ENCODE data around the gene MYOF. TPM values are rescaled to one million over a fixed set of nuclear protein-coding genes. Genes with fewer than 3 reads are reported as not detected.
"Not testable (repeated sequence)": the region's sequence is repeated elsewhere in the genome, so short reads cannot be mapped to it uniquely, and the experiment has no call there.

MYOF gene
- total and polyA plus RNA-seq, 10 of the 15 experiments (the other 5 are each of a cell fraction or from before 2014, with no cell fraction given), result 0.02 to 0.59 (median 0.17) TPM

GRCh38 chr10:93468461-93469213 lies 13.5 kb downstream of the MYOF start:
- DNase-seq (ENCODE audit: low read depth, low spot score) (no peak), ATAC-seq (no peak), FAIRE-seq (no peak)
- ChIA-PET RAD21 (ENCODE audit: unreplicated experiment) (interaction anchor here (0.7 to 1.3 kb wide), 2 partner anchors 17 to 91 kb away, joined by 3 read pairs; no protein-coding TSS in a partner anchor), SMC1A (ENCODE audit: uncharacterized antibody, unreplicated experiment) (interaction anchor here (0.7 kb wide), 1 partner anchor 1619 kb away, joined by 3 read pairs; no protein-coding TSS in a partner anchor), CTCF (interaction anchor here (1.0 to 1.8 kb wide), 3 partner anchors 14 to 92 kb away, joined by 3 to 6 read pairs (median 3); partner anchors contain the start of gene MYOF), POLR2A (no interaction called here)
- no peaks in the 10 kb centered on the region for H3K4me1 ChIP-seq (ENCODE audit: control insufficient read depth, insufficient read depth, low read length)
- BruUV-seq (replicated peaks), result no TSS peak
- H3K4me2 ChIP-seq (ENCODE audit: control insufficient read depth, insufficient read depth), result no peak overlapping the region
- 45% methylated on average over 10 of the region's 10 CpGs for WGBS (ENCODE audit: insufficient coverage, insufficient replicate concordance, low lambda C conversion rate, missing lambda C conversion rate)
- no peaks in the 10 kb centered on the region for H4K20me1 ChIP-seq (ENCODE audit: control insufficient read depth, insufficient read depth)
- no peak overlapping the region for H3K9ac ChIP-seq (ENCODE audit: control insufficient read depth, insufficient read depth, low read length)
- H3K27ac ChIP-seq (ENCODE audit: control insufficient read depth, insufficient read depth), result no peak overlapping the region
- no peaks in the 10 kb centered on the region for H3K36me3 ChIP-seq (ENCODE audit: control insufficient read depth in 2 of 2, insufficient read depth in 2 of 2, low read length in 1 of 2)
- no peak overlapping the region for H3K4me3 ChIP-seq
- in situ Hi-C loops (cut with MboI), result no loop called here
- H3K79me2 ChIP-seq (ENCODE audit: control insufficient read depth, insufficient read depth, low read length), result no peaks in the 10 kb centered on the region
- H3K9me3 ChIP-seq (replicated peaks; ENCODE audit: control insufficient read depth, insufficient read depth, low read length), result no peaks in the 10 kb centered on the region
- H2AFZ ChIP-seq (ENCODE audit: control insufficient read depth, low read depth, low read length), result no peak overlapping the region
- TF ChIP-seq EGR1 (IDR thresholded peaks at IDR 0.05; ENCODE audit: borderline replicate concordance in 1 of 2, low read depth in 2 of 2, low read length in 2 of 2) (no peak), MLLT1 (IDR thresholded peaks at IDR 0.05) (no peak)
- intact Hi-C loops (cut with micrococcal nuclease; ENCODE audit: unreplicated experiment), result no loop called here
- no peaks in the 10 kb centered on the region for H3K27me3 ChIP-seq (replicated peaks in 1 of 2; ENCODE audit: control insufficient read depth in 2 of 2, insufficient read depth in 2 of 2, low read length in 1 of 2)

GRCh38 chr10:93467635-93468034 lies 14.5 kb downstream of the MYOF start:
- H3K79me2 ChIP-seq (ENCODE audit: control insufficient read depth, insufficient read depth, low read length); intact Hi-C loops (cut with micrococcal nuclease; ENCODE audit: unreplicated experiment): not testable (repeated sequence)
- CTCF ChIA-PET, result interaction anchor here (1.0 kb wide), 1 partner anchor 82 kb away, joined by 3 read pairs; no protein-coding TSS in a partner anchor

More at GRCh38 chr10:93467635-93468034, 14.5 kb downstream of the MYOF start:
- FAIRE-seq; DNase-seq (ENCODE audit: low read depth, low spot score); H4K20me1 ChIP-seq (ENCODE audit: control insufficient read depth, insufficient read depth); H3K27ac ChIP-seq (ENCODE audit: control insufficient read depth, insufficient read depth); H3K4me3 ChIP-seq; BruUV-seq (replicated peaks); H3K27me3 ChIP-seq (replicated peaks in 1 of 2; ENCODE audit: control insufficient read depth in 2 of 2, insufficient read depth in 2 of 2, low read length in 1 of 2); H3K4me1 ChIP-seq (ENCODE audit: control insufficient read depth, insufficient read depth, low read length); ATAC-seq; in situ Hi-C loops (cut with MboI); H3K36me3 ChIP-seq (ENCODE audit: control insufficient read depth in 2 of 2, insufficient read depth in 2 of 2, low read length in 1 of 2); H3K4me2 ChIP-seq (ENCODE audit: control insufficient read depth, insufficient read depth); SMC1A ChIA-PET (ENCODE audit: uncharacterized antibody, unreplicated experiment); H3K9ac ChIP-seq (ENCODE audit: control insufficient read depth, insufficient read depth, low read length); H2AFZ ChIP-seq (ENCODE audit: control insufficient read depth, low read depth, low read length); H3K9me3 ChIP-seq (replicated peaks; ENCODE audit: control insufficient read depth, insufficient read depth, low read length); POLR2A ChIA-PET: not testable (repeated sequence)
- RAD21 ChIA-PET (ENCODE audit: unreplicated experiment), result interaction anchor here (1.3 kb wide), 1 partner anchor 90 kb away, joined by 3 read pairs; no protein-coding TSS in a partner anchor
- WGBS (ENCODE audit: insufficient coverage, insufficient replicate concordance, low lambda C conversion rate, missing lambda C conversion rate), result 52% methylated on average over 3 of the region's 4 CpGs

Measured in GM12878 (cell line).